ENCODE data around the gene SLC7A7. TPM values are rescaled to one million over a fixed set of nuclear protein-coding genes. Genes with fewer than 3 reads are reported as not detected.

Gene SLC7A7
- total RNA-seq, 1 donor: 4.3 TPM

GRCh38 chr14:22822571-22823098, 7.4 kb upstream of the SLC7A7 start:
- Histone ChIP-seq H3K27ac (ENCODE audit: low read depth, low read length) (peak overlapping the region; percentile 42), H3K9me3 (ENCODE audit: low read depth, low read length) (no peaks in the 10 kb centered on the region), H2AFZ (ENCODE audit: low read length) (peak overlapping the region; percentile 77), H3K27me3 (ENCODE audit: insufficient read depth, low read length) (no peaks in the 10 kb centered on the region), H4K20me1 (ENCODE audit: insufficient read depth, low read length) (no peaks in the 10 kb centered on the region), H3K36me3 (ENCODE audit: insufficient read depth, low read length) (no peaks in the 10 kb centered on the region), H3K4me2 (ENCODE audit: insufficient read depth, low read length) (peak overlapping the region; percentile 86), H3K79me2 (ENCODE audit: insufficient read depth, low read length) (no peaks in the 10 kb centered on the region), H3K4me1 (ENCODE audit: insufficient read depth, low read length) (peaks cover 38% of the 10 kb centered on the region), H3K4me3 (ENCODE audit: insufficient read depth, low read length) (peak overlapping the region; percentile 52)
- TF ChIP-seq CTCF (IDR thresholded peaks at IDR 0.05; ENCODE audit: extremely low read depth, low read depth, low read length): peak; percentile 81
- peak; percentile 96 for DNase-seq (ENCODE audit: insufficient read length, low spot score, missing footprints)

- Histone ChIP-seq H3K9me3 (ENCODE audit: low read depth, low read length) (no peaks in the 10 kb centered on the region), H3K4me2 (ENCODE audit: insufficient read depth, low read length) (peak overlapping the region; percentile 86), H3K4me1 (ENCODE audit: insufficient read depth, low read length) (peaks cover 38% of the 10 kb centered on the region), H3K27ac (ENCODE audit: low read depth, low read length) (peak overlapping the region; percentile 14), H4K20me1 (ENCODE audit: insufficient read depth, low read length) (no peaks in the 10 kb centered on the region), H2AFZ (ENCODE audit: low read length) (peak overlapping the region; percentile 77), H3K36me3 (ENCODE audit: insufficient read depth, low read length) (no peaks in the 10 kb centered on the region), H3K79me2 (ENCODE audit: insufficient read depth, low read length) (no peaks in the 10 kb centered on the region), H3K4me3 (ENCODE audit: insufficient read depth, low read length) (peak overlapping the region; percentile 52), H3K27me3 (ENCODE audit: insufficient read depth, low read length) (no peaks in the 10 kb centered on the region)
- no peak for TF ChIP-seq CTCF (IDR thresholded peaks at IDR 0.05; ENCODE audit: extremely low read depth, low read depth, low read length)
- no peak for DNase-seq (ENCODE audit: insufficient read length, low spot score, missing footprints)
Measured at GRCh38 chr14:22822016-22822570, 6.9 kb upstream of the SLC7A7 start.

- H3K27ac ChIP-seq (ENCODE audit: low read depth, low read length): no peak overlapping the region
- no peak overlapping the region for H3K4me3 ChIP-seq (ENCODE audit: insufficient read depth, low read length)
- H3K4me1 ChIP-seq (ENCODE audit: insufficient read depth, low read length): peaks cover 38% of the 10 kb centered on the region
- no peak overlapping the region for H2AFZ ChIP-seq (ENCODE audit: low read length)
- H3K79me2 ChIP-seq (ENCODE audit: insufficient read depth, low read length): no peaks in the 10 kb centered on the region
- no peak overlapping the region for H3K4me2 ChIP-seq (ENCODE audit: insufficient read depth, low read length)
- H3K27me3 ChIP-seq (ENCODE audit: insufficient read depth, low read length): no peaks in the 10 kb centered on the region
- no peaks in the 10 kb centered on the region for H3K36me3 ChIP-seq (ENCODE audit: insufficient read depth, low read length)
- no peaks in the 10 kb centered on the region for H4K20me1 ChIP-seq (ENCODE audit: insufficient read depth, low read length)
- TF ChIP-seq CTCF (IDR thresholded peaks at IDR 0.05; ENCODE audit: extremely low read depth, low read depth, low read length): no peak
- no peak for DNase-seq (ENCODE audit: insufficient read length, low spot score, missing footprints)
- H3K9me3 ChIP-seq (ENCODE audit: low read depth, low read length): no peaks in the 10 kb centered on the region
Measured at GRCh38 chr14:22821193-22822015, 6.2 kb upstream of the SLC7A7 start.

- no peak for TF ChIP-seq CTCF (IDR thresholded peaks at IDR 0.05; ENCODE audit: extremely low read depth, low read depth, low read length)
- peaks cover 38% of the 10 kb centered on the region for H3K4me1 ChIP-seq (ENCODE audit: insufficient read depth, low read length)
- H3K9me3 ChIP-seq (ENCODE audit: low read depth, low read length): no peaks in the 10 kb centered on the region
- H3K27me3 ChIP-seq (ENCODE audit: insufficient read depth, low read length): no peaks in the 10 kb centered on the region
- H3K36me3 ChIP-seq (ENCODE audit: insufficient read depth, low read length): no peaks in the 10 kb centered on the region
- peak; percentile 69 for DNase-seq (ENCODE audit: insufficient read length, low spot score, missing footprints)
- H4K20me1 ChIP-seq (ENCODE audit: insufficient read depth, low read length): no peaks in the 10 kb centered on the region
- H2AFZ ChIP-seq (ENCODE audit: low read length): no peak overlapping the region
- H3K27ac ChIP-seq (ENCODE audit: low read depth, low read length): no peak overlapping the region
- H3K4me2 ChIP-seq (ENCODE audit: insufficient read depth, low read length): no peak overlapping the region
- no peak overlapping the region for H3K4me3 ChIP-seq (ENCODE audit: insufficient read depth, low read length)
- no peaks in the 10 kb centered on the region for H3K79me2 ChIP-seq (ENCODE audit: insufficient read depth, low read length)
Measured at GRCh38 chr14:22820731-22821130, 5.5 kb upstream of the SLC7A7 start.

All from osteoblast (primary cell).